GM18867 (cell line): ENCODE data around the gene EHHADH.

ENCODE experiments used
- ATAC-seq: cut with Tn5 transposase; IDR thresholded peaks from one replicate; pipeline ENCODE4 v1.9.1; 2021; ENCODE audit warnings: mild to moderate bottlenecking, moderate library complexity; ENCODE audit not compliant: unreplicated experiment

EHHADH gene

DNA sequence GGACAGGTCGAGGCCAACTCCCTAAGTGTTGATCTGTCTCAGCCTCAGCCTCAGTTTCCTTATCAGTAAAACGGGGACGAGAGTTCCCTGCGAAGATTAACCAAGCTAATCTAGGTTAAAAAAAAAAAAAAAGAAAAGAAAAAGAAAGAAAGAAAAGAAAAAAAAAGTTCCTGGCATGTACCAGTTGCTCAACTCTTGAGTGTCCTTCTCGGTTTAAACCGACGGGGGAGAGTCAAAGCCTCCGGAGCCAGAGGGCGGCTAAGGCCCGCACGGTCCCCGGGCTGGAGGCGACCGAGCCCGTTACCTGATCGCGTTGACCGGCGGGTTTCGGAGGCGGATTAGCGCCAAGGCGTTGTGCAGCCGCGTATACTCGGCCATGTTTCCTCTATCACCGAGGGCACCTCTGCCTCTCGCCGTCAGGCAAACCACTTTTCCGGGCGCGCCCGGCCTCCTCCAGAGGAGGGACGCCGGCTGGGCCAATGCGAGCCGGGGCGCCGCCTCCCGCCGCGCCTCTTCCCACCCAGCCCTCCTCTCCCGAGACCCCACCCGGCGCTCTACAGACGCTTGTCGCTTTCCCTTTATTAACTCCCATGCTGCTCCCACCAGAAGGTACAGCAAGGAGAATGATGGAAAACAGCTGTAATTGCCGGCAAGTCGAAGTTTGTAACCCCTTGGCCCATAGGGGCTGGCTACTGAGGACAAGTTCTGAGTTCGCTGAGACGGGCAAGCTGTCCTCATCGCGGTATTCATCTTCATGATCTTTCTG lies at the start of gene EHHADH:
TSS of gene EHHADH (minus strand) at position 405 of the 766 bp plus-strand sequence. CDS start at position 378, 27 bp downstream.
- peak; percentile 89 for ATAC-seq

DNA sequence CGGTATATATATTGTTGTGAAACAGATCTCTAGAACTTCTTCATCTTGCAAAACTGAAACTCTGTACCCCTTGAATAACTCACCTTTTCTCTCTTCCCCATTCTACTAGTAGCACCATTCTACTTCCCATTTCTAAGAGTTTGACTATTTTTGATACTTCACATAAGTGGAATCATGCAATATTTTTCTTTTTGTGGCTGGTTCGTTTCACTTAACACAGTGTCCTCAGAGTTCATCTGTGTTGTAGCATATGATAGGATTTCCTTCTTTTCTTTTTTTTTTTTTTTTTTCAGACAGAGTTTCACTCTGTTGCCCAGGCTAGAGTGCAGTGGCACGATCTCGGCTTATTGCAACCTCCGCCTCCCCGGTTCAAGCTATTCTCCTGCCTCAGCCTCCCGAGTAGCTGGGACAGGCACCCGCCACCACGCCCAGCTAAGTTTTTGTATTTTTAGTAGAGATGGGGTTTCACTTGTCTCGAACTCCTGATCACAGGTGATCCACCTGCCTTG lies 46.1 kb upstream of the EHHADH start:
- peak; percentile 92 for ATAC-seq

DNA sequence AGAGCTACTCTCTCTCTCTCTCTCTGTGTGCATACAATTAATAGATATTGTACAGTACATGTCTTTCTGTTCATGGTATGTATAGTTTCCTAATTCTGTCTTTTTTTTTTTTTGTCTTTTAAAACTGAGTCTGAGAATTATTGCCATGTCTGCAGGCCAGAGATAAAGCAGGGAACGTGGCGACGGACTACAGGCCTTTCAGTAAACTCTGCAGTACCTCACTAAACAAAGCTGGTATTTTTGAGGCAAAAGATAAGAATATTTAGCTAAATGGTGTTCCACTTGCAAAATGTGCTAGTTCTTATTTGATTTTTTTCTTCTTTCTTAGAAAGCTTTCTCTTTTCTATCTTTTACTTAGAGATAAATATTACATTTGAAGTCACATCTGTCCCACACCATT lies 44.0 kb upstream of the EHHADH start:
- no peak for ATAC-seq

DNA sequence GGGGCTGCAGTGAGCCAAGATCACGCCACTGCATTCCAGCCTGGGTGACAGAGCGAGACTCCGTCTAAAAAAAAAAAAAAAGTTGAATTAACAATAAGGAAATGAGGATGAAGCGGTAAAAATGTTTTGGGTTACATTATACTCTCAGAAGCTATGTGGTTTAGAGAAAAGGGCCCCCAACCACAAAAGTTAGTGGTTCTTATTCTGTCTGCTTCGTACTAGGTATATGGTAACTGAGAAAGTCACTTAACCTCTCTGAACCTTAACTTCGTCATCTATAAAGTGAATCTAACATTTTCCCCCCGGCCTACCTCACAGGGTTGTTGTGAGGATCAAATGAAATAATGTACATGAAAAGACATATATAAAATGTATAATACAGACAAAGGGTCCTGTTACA lies 38.4 kb upstream of the EHHADH start:
- ATAC-seq = no peak

DNA sequence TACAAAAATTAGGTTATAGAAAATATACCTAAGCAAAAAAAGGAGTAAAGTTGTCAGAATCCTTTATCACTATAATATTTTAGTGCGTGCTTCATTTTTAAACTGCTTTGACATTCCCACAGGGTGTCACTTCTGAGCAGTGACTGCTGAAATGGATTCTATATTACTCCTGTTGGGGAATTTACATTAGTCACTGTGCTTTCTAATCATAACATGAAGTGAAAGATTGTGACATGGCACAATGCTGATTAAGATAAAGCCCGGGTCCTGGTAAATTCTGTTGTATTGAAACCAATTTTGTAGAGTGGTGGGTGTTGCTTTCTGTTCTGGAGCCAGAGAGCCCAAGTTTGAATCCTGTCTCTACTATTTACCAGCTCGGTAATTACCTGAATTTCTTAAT lies 36.4 kb upstream of the EHHADH start:
- no peak for ATAC-seq

DNA sequence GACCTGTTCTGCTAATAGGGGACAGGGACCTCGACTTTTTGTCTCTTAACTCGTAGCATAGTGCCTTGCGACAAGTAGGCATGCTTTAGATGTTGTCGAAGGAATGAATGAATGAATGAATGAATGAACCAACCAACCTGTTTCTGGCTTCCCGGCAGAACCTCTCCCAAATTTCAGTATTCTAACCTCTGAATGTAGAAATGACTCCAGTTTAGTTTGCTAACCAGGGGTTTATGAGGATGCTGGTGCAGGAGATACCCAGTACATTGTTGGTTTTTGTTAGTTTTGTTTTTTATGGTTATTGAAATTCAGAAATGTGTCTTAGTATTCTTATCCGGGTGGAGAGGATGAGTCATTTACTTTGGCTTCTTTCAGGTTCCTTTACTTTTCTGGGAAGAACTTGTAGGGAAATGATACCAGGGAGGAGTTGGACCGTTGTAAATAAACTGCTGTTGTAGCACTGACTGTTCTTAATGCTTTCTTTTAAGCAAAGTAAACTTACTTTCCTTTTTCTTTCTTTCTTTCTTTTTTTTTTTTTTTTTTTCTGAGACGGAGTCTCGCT lies 29.6 kb upstream of the EHHADH start:
- ATAC-seq = no peak

DNA sequence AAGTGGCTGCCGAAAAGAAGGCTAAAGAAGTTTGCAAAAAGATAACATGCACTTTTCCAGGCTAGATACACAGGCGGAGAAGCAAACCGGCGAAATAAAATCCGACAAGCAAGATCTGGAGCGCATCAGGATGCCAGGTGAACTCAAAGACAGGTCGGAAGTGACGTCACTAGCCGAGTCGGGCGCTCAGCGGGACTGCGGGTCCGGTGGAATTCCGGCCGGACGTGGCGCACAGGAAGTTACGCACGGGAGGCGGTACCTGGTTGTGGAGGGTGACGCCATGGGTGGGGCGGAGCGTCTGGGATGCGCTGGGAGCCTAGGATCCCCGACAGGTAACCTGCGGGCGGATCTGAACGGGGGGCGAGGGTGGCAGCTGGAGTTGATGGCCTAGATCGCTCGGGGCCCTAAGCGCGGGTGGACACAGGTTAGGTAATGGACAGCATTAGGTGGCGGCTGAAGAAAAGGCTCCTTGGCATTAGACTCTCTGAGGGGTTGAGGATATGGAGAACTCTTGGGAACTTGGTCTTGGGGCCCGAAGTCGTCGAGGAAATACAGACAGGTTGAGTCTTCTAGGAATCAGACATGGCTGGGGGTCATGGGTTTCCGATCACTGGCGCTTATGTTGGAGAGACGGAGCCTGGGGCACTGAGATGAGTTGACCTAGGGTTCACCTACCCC lies 29.0 kb upstream of the EHHADH start:
- ATAC-seq = peak; percentile 97

DNA sequence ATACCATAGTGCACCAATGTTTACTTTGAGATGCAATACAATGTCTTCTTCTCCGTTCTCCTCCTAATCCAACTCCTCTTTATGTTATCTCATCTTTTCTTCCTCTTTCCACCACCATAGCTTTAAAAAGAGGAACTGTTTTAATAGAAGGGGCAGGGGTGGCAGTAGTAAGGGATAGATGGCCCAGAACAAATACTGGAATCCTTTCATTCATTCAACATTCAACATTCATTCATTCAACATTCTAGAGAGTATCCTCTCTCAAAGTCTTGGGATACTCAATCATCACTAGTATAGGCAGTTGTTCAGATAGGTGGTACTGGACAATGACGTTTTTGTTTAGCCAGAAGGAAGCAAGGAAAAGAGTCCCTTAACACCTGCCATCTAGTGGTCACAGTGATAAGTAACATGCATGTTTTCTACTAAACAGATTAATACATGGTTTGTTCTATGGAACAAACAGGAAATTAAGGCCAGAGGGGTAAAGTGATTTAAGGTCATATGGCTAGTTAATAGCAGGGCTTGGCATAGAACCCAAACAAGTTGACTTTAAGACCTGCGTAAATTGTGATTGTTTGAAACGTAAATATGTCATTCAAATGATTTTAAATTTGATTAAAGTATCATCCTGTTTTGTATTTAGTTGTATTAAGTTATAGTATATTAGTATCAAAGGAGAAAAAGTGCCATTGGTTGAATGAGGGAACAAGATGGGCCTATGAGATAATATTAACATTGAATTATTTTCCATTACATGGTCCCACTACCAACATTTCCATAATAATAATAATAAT lies 26.9 kb upstream of the EHHADH start:
- peak; percentile 44 for ATAC-seq

DNA sequence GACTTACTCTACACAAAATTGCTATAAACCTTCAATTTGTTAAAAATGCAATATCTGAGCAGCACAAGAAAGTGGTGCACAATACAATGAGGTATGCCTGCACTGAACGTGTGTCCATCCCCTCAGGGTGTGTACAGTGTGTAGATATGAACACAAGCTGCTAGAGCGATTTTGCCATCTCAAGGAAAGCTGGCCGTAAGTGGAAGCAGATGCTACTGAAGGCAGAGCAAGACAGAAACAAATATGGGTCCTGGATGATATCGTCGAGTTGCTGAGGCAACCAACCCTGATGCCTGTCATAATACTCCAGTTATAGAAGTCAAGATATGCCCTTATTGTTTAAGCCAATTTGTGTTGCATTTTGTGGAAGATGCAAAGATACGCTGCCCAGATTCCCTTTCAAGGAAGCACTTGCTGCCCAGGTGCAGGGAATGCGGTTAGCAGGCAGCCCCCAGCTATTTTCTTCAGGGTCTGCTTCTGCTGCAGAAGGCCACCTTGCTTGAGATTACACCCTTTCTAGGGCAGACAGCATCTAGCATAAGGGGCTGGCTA lies 25.8 kb upstream of the EHHADH start:
- ATAC-seq = no peak

DNA sequence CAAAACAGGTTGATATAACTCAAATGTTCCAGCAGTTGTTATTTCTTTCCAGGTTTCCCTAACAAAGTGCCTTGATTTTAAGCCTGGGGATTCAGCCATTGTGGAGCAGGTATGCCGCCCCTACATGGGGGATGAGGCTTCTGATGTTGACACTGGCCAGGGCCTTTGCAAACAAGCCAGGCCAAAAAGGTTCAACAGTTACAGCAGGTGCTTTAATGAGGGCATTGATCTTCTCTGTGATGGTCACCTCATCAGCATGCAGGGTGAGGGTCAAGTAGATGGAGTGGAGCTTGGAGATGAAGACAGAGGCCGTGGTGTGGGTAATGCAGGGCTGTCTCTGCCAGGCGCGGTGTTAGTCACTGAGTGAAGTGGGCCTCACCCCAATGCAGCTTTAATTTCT lies 22.6 kb upstream of the EHHADH start:
- ATAC-seq = no peak

DNA sequence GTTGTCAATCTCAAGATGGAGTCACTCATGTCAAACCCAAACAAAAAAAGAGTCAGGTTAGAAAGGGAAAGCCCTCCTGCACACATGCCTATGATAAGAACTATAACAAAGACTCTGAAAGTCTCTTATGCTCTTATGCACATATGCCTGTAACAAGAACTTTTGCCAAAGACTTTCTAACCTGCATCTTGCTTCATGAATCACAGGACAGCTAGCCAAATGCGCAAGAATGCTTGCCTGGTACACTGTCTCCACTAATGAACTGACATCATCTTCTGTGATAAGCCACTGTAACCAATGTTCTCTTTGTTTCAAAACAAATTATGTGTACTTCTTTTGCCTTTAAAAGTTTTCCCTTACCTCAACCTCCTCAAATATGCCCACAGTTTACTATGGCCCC lies 18.2 kb upstream of the EHHADH start:
- no peak for ATAC-seq

DNA sequence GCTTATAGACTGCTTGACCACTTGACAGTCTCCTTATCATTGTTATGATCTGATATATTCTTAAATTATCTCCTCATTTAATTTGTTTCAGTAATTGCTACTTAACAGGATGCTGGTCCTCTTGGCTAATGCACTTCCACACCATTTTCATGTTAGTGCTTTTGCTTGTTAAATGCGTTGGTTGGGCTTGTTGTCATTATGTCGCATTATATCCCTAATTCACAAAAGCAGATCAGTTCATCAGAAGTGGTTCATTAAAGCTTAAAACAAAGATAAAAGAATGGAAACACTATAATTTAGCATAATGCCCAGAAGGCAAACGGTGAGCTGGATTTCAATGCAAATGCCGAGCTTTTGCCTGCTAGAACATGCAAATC lies 17.1 kb upstream of the EHHADH start:
- no peak for ATAC-seq

DNA sequence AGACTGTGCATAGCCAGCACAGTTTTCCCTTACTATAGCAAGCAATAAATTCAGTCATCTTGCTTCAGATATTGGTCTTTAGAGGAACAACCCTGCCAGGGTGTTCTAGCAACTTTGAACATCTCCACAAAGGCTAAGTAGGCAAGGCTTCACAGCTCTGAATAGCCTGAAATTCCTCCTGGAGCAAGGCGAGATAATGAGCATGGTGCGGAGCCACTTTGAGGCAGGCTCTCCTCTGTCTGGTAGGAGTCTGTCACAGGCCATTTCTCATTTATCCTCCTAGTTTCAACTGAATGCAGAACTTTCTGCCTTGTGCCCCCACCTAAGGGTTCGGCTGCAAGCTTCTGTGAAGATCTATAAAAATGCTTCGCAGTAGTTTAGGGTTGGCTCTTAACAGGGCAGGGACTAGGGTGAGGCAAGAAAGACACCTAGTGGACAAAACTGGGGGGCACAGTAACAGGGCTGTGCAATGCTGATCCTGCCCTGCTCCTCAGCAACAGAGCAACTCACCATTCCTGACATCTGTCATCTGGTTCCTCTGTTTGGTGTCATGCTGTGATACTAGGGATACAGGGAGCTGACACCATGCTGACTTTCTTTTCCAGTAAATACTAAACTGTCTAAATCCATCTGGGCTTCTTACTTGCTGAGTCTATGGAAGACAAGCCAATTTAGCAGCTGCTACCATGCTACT lies 16.6 kb upstream of the EHHADH start:
- ATAC-seq = peak; percentile 68

DNA sequence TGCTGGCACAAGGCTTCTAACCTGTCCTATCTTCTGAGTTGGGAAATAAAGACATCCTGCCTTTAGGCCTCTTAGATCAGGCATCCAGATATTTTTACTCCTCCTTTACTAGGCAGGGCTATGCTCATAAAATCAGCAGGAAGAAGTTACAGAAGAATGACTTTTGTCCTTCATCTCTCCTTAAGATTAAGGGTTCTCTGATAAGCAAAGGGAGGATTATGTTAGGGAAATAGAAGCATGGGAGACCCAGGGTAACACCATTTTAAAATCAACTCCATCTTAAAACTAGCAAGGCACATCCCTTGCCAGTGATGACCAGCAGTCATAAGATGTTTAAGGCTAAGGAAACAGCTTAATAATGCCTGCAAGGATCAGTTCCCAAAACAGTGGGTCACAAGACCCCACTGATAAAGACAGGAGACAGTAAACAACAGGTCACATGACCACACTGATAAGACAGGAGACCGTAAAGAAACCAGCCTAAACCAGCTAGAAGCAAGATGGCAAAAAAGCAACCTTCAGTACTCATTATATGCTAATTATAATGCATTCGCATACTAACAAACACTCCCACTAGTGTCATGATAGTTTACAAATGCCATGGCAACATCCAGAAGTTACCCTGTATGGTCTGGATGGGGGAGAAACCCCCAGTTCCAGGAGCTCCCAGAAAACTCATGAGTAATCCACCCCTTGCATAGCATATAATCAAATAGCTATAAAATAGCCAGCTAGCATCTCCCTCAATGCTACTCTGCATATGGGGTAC lies 14.5 kb upstream of the EHHADH start:
- no peak for ATAC-seq

DNA sequence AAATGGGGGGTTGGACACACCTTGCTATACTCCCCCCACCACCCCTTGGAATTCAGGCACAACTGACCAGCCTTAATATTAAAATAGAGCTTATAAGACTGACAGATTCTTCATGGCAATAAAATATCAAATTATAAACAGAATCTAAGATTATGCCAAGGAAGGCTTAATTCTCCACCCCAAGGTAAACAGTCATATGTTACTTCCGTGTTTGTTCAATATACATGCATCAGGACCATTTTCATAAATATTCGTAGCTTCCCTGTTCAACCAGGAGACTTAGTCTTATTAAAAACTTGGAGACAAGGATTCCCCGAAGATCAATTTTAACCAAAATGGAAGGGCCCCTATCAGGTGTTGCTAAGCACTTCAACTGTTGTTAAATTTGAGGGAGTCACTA lies 13.3 kb upstream of the EHHADH start:
- no peak for ATAC-seq

DNA sequence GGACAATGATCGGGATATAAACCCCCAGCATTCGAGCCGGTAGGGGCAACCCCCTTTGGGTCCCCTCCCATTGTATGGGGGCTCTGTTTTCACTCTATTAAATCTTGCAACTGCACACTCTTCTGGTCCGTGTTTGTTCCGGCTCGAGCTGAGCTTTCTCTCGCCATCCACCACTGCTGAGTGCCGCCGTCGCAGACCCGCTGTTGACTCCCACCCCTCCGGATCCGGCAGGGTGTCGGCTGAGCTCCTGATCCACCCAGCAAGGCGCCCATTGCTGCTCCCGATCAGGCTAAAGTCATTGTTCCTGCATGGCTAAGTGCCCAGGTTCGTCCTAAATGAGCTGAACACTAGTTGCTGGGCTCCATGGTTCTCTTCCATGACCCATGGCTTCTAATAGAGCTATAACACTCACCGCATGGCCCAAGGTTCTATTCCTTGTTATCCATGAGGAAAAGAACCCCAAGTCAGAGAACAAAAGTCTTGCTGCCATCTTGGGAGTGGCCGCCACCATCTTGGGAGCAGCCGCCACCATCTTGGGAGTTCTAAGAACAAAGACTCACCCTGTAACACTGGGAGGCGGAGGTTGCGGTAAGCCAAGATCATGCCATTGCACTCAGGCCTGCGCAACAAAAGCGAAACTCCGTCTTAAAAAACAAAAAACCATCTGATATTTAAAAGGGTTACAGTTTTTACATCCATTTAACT lies 11.2 kb upstream of the EHHADH start:
- ATAC-seq = no peak

DNA sequence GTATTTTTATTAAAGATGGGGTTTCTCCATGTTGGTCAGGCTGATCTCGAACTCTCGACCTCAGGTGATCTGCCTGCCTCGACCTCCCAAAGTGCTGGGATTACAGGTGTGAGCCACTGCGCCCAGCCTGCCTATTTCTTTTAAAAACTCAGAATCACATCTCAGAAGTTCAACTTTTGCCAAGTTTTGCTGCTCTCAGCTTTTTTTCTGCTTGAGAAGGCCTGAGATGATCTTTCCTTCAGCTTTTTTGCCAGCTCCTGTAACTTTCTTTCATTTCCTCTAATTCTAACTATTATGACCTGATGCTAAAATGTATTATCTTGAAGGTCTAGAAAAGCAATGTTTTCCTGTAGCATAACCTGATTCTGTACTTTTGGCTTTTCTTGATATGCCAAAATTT lies 9.6 kb upstream of the EHHADH start:
- ATAC-seq = no peak

DNA sequence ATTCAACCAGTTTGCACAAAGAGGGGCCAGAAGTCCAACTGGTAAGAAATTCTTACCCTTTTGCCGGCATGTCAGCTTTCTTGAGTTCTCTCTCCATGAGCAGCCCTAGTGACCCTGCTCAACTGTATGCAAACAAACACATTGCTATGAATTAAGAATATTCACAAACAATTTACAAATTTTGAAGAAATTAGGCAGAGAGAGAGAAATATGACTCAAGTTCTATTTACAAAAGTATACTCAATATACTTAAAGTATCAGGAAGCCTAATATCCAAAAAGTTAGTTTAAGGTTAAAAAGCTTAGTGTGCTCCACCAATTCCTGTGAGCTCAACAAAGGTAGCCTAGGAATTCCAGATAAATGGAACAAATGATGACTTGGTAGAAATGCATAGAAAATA lies 3.5 kb upstream of the EHHADH start:
- no peak for ATAC-seq

DNA sequence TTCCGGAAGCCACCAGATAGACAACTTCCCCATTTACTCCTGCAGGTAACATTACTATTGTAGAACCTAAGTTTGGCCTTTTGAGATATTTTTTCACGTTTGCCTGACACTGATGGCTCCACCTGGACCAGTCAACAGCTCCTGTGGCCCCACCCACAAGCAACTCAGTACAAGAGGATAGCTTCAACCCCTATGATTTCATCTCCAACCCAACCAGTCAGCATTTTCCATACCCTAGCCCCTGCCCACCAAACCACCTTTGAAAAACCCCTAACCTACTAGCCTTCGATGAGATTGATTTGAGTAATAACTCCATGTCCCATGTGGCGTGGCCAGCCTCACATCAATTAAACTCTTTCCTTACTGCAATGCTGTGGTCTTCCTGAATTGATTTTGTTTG lies 950 bp upstream of the EHHADH start:
- no peak for ATAC-seq
